Measurements from ENCODE around the gene LHFPL4.

Gene LHFPL4

DNA sequence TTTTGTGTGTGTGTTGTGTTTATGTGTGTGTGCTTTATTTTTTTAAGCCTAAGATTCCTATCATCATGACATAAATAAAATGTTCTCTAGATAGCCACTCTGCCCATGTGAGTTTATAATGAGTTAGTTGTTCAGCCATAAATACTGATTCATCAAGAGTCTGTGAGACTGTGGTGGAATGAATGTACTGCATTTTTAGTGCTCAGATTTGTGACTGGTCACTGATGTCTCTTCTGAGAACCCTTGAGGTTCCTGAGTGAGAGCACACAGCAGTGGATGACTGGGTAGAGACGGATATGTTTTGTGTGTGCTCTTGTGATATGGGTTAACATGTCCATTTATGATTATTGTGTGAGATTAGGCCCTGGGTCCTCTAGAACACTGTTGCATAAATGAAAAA lies 105.0 kb downstream of the LHFPL4 start:
- H3K4me3 ChIP-seq (ENCODE audit: low read depth, low read length), result no peak overlapping the region
- DNase-seq (ENCODE audit: low read depth), result no peak
- no peak for TF ChIP-seq POLR2A (IDR thresholded peaks at IDR 0.05; ENCODE audit: extremely low read depth, insufficient read length)
- no peak for TF ChIP-seq CTCF (IDR thresholded peaks at IDR 0.05; ENCODE audit: low read depth, low read length)
- TF ChIP-seq MYC (IDR thresholded peaks at IDR 0.05; ENCODE audit: low read depth, low read length), result no peak
- TF ChIP-seq, protein P1, sequence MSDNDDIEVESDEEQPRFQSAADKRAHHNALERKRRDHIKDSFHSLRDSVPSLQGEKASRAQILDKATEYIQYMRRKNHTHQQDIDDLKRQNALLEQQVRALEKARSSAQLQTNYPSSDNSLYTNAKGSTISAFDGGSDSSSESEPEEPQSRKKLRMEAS (IDR thresholded peaks at IDR 0.05; ENCODE audit: low read depth, low read length), result no peak
